Measurements from ENCODE around the gene AEBP1. TPM values are rescaled to one million over a fixed set of nuclear protein-coding genes. Genes with fewer than 3 reads are reported as not detected.
"Not testable (repeated sequence)": the region's sequence is repeated elsewhere in the genome, so short reads cannot be mapped to it uniquely, and the experiment has no call there.

Gene AEBP1
- total RNA-seq, 1 donor from 2014 or later: 56.3 TPM

DNA sequence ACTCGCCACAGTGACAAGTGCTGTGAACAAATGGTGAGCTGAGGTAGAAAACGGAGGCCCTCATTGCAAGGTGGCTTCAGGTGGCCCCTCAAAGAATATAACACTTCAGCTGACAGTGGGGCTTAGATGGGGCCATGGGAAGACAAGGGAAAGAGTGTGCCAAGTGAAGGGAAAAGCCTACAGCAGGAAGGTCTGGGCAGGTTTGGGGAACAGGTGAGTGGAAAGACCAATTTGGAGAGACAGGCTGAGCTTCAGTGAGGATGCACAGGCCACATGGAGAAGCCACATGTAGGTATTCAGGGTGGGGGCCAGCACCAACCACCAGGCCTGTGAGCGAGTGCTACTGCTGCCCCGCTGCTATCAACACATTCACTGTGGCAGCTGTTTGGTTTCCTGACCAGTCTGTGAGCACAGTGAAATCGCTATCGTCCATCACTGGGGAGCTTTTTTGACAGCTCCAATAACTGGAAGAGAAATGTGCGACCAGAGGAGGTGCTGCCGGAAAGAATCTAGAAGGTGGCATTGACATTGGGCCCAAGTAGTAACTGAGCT, 15.8 kb downstream of the AEBP1 start:
- no peak for DNase-seq

DNA sequence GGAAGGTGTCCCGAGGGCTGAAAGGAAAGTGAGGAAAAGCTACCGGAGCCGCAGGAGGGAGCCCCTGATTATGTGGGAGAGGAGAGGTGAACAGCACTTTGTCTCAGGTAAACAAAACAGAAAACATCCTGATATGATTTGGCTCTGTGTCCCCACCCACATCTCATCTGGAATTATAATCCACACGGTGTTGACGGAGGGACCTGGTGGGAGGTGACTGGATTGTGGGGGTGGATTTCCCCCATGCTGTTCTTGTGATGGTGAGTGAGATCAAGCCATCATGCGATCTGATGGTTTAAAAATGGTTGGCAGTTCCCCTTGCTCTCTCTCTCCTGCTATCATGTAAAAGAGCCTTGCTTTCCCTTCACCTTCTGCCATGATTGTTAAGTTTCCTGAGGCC, 16.2 kb downstream of the AEBP1 start:
- no peak for DNase-seq

DNA sequence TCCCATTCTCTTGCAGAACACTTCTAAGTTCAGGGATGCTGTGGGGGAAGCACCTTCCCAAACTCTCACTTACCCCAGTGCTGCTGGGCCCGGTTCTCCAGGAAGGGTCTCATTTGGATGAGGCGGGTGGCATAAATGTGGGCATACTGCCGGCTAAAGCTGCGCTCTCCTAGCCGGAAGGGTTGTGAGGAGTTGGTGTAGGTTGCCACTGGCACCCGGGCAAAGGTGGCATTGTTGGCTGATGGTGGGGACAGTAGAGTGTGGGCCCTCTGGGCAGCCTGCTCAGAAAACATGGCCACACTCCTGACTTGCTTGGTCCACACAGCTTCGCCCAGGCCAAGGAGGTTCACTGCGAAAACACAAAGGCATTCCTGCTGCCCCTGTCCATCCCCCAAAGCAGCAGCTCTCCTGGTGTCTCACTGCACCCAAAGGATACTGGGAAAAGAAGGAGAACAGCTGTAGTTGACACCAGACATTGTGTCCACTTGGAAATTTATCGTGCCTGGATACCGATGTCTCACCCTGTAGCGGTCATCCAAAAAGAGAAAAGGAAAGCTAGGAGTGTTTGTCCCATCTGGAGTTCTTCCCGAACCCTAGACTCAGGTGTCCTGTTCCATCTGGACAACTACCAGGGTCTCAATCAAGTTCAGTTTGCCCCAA, 17.7 kb downstream of the AEBP1 start:
- no peak for DNase-seq

DNA sequence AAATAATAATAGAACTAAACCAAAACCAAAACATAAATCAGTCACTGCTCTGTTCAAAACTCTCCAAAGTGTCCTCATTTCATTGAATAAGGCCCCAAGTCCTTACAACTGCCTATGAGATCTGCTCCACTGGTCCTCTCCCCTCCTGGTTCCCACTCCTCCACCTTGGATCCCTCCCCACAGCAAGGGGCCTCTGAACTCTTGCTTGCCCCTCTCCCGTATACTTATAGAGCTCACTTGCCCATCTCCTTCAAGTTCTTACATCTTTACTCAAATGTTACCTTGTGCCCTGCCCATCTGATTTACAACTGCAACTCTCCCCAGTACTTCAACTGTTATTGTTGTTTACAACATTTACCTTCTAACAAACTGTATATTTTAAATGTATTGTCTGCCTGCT, 18.4 kb downstream of the AEBP1 start:
- no peak for DNase-seq

DNA sequence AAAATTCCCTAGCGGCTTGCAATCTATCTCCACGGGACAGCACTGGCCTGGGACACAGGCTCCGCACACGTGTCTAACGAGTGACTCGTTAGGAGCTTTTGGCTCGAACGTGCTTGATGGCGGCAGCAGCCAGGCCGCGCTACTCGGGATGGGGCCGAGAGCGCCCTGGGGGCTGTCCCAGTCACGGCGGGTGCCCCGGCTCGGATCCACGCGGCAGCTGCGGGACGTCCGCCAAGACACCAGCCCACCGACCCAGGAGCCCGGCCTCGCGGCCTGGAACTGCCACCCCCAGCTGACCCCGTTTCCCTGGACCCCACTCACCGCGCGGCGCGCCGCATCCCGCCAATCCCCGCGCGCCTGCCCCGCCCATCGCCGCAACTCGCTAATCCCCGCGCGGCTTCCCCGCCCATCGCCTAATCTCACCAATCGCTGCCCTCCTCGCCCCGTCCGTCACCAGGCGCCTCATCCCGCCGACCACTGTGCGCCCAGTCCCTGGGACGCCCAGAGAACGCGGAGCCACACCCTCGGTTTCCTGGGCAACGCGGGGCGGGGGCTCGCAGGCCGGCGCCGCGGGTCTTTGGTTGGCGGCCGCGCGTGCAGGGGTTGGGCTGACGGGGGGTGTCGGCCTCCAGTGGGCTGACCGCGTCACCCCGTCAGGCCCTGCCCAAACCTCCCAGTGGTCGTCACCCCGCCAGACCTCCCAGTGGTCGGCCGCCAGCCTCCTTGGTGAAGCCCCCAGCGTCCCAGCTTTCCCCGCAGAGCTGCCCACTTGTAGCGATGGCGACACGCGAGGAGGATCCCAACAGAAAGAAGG, 19.3 kb downstream of the AEBP1 start, which contains the start of gene POLD2:
Gene POLD2 (minus strand): TSS at position 359 of the 814 bp plus-strand sequence. CDS start 1,495 bp downstream, outside the sequence.
- peak; percentile 97 for DNase-seq

DNA sequence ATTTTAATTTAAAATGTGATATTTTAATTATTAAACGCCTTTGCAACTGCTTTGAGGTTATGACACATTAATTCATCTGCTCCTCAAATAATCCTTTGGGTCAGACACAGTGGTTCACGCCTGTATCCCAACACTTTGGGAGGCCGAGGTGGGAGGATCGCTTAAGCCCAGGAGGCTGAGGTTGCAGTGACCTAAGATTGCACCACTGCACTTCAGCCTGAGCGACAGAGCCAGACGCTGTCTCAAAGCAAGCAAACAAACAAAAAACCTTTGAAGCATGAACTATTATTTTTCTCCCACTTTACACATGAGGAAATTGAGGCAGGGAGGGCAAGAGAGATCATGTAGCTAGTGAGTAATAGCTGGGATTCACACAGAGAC, 20.7 kb downstream of the AEBP1 start:
- DNase-seq: no peak

DNA sequence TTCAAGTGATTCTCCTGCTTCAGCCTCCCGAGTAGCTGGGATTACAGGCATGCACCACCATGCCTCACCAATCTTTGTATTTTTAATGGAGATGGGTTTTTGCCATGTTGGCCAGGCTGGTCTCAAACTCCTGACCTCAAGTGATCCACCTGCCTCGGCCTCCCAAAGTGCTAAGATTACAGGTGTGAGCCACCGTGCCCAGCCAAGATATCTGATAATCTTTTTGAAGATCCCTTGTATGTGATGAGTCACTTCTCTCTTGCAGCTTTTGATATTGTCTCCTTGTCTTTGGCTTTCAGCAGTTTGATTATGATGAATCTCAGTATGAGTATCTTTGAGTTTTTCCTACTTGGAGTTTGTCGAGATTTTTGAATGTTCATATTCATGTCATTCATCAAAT, 22.4 kb downstream of the AEBP1 start:
- not testable (repeated sequence) for DNase-seq

DNA sequence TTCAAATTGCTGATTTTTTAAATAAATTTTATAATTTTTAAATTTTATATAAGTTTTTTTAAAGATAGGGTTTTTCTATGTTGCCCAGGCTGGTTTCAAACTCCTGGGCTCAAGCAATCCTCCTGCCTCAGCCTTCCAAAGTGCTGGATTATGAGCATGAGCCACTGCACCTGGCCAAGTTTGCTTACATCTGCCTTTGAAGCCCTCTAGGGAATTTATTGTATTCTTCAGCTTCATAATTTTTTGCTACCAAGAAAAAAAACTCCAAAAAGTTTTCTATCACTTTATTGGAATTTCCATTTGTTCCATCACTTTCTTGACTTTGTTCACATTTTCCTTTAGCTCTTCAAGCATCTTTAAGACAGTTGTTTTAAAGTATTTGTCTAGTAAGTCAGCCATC, 23.0 kb downstream of the AEBP1 start:
- DNase-seq: no peak

DNA sequence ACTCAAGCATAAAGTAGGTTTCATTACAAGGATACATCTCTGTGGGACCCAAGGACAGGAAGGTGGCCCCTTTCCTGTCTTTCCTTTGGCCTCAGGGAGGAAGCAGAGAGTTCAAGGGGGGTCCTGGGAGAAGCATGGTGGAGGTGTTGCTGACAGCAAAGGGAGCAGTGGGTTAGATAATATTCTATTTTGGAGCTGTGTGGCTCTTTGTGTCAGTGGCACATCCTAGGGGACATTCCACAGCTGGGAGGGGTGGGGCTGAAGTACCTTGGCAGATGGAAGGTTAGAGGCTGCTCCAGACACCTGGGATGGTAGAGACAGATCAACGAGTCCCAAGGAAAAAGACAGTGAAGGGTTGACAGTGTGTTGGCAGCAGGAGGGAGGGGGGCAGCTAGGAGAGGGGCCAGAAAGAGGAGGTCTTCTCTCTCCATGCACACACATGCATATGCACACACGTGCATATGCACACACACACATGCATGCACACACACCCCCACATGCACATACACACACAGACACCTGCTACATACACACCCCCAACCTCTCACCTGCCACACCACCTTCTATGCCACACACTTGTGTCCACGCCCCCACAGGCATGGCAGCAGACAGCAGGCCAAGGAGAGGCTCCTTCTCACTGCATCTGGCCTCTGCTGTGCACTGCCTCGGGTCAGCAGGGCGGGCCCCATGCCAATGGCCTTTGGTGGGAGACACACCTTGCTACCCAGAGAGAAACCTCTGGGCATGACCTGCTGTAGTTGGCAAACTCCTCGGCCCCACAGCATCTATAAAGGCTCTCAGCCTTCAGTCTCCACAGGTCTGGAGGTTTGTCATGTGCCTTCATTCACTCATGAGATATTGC, 24.8 kb downstream of the AEBP1 start:
- DNase-seq: no peak

DNA sequence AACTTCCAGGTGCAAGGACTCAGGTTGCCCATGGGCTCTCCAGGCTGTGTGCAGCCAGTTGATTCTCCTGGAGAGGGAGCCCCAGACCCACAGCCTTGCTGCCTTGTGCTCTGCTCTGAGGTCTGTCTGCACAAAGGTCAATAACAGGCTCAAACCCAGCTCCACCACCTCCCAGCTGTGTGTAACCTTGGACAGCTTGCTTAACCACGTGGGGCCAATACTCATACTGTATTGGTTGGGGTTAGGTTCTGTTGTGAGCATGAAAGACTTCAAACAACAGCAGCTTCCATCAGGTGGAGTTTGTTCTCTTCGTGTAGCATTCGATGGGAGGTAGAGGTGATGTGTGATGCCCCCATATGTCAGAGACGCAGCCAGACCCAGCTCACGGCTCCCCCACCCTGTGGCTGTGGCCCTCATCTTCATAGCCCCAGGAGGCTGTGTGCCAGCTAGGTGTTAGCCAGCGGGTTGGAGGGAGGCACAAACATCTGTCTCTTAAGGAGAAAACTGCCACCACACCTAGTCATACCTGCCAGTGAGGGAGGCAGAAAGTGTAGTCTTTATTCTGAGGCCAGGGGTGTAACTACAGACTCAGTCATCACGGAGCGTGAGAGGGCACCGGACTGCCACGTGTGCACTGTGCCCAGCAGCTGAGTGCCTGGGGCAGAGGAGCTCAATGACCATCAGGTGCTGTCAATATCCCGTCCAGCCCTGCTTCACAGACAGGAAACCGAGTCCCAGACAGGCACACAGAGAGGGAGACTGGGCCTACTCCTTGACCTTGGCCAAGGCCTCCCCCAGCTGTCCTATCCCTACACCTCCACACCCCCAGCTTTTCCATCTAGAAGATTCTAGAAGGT, 27.3 kb downstream of the AEBP1 start:
- no peak for DNase-seq

DNA sequence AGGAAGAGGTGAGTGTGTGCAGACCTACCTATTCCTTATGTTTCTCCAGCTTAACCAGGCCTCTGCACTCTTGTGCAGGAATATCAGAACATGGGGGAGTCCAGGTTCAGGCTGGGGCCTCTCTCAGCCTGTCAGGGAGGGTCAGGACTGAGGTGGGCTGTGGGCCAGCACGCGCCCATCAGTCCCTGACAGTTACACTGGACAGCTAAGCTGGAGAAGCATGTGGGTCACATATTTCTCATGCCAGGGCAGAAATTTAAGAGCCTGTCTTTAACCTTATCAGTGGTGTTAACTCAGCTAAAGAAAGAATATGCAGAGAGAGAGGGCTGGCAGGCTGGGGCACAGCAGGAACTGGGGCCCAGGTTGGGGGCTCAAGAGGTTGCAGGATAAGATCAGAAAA, 27.9 kb downstream of the AEBP1 start:
- DNase-seq: no peak

DNA sequence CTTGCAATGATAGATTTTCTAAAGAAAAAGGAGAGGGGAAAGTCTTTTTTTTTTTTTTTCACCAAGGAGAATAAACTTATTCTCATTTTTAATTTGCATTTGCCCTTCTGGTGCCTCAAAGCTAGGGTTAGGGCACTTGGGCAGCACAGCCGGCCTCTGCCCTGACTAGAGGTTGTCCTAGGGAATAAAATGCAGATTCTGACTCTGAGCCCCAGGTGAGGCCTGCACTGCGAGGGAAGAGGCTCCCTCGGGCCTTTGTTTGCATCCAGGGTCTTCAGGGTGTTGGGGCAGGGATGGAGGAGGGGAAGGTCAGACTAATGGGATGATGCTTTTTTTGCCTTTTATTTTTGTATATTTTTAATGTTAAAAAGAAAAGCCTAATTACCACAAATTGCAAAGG, 29.1 kb downstream of the AEBP1 start:
- no peak for DNase-seq

DNA sequence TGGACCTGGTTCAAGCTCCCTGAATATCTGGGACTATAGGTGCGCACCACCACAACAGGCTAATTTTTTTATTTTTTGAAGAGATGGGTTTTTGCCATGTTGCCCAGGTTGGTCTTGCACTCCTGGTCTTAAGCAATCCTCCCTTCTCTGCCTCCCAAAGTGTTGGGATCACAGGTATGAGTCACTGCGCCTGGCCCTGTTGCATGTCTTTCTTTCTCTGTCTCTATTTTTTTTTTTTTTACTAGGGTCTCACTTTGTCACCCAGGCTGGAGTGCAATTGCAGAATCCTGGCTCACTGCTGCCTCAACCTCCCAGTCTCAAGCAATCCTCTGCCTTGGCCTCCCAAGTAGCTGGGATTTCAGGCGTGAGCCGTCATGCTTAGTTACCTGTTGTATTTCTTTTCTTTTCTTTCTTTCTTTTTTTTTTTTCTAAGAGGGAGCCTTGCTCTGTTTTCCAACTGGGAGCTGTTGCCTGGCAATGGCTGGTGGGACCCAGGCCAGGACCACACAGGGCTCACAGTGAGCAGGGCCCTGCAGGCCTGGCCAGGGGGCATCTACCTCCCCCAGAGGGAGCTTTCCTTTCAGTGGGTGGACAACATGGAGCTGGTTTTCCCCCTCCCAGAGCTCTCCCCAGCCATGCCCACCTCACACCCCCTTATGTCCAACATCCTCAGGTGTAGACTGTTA, 30.9 kb downstream of the AEBP1 start:
- no peak for DNase-seq

DNA sequence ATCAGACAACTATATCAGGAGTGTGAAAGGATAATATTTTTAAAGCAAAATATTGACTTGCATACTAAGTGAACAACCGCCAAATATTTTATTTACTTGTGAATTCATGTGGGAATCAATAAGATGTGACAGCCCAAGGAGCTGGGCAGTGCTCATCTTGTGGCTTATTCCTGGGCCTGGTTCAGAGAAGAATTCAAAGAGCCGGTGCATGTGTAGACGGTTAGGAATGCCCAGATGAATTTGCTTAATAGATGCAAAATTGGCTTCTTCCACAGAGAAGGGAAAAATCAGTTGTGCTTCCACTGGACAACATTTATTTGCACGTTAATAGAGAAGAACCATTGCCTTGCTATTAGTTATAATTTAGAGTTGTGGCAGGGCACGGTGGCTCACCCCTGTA, 32.6 kb downstream of the AEBP1 start:
- no peak for DNase-seq

DNA sequence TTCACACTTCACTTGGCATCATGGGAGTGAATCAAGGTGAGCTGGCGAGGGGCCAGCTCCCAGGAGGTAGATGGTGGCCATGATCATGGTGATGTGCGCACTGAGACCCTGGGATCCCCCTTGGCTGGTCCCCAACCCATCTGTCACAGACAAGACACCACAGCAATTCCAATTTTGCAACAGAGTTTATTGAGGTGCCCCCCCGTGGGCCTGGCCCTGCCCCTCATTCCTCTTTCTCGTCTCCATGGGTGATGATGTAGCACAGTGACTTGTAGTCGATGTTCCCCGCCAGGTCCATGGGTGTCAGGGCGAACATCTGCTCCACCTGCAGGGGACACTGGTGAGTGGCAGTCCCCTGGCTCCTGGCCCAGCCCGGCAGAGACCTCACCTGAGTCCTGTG, 34.6 kb downstream of the AEBP1 start:
- DNase-seq: no peak

DNA sequence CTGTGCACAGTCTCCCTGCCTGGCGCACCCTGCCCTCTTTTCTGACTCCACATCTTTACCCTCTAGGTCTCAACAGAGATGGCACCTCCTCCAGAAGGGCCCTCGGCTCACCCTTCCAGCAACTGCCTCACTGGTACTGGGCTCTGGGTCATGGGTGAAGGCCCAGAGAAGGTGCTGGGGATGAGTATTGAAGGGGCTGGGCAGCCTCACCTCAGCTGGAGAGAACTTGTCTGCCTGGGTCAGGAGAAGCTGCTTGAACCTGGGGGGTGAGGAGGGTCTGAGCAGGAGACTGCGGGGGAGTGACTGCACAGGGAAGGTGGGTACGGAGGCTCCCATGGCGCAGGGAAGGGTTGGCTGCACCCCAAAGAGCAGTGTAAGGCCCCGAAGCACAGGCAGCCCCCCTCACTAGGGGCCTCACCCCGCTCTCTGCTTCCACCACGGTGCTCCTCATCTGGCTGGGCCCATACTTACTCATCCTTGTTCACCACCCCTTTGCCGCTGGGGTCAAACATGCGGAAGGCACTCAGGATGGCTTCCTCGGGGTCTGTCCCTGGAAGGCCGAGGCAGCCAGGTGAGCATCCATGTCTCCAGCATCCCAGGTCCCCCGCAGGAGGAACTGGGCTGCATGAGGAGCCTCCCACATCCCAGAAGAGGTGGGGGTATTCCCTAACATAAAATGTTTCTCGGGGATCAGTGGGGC, 35.3 kb downstream of the AEBP1 start:
- no peak for DNase-seq

DNA sequence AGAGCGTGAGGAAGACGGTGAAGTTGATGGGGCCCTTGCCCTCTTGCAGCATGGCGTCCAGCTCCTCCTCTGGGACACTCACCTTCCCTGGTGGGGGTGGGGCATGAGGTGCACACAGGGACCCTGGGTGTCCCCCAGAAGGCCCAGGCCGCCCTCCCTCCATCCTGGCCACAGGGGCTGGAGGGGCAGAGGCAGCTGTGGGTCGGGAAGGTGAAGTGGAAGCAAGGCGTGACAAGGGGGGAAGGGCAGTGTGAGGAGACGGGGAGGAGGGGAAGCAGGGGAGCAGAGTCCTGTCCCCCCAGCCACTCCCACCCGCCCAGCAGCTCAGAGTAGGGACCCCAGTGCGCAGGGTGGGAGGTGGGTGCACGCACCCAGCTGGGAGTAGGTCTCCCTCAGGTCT, 36.2 kb downstream of the AEBP1 start:
- DNase-seq: no peak

DNA sequence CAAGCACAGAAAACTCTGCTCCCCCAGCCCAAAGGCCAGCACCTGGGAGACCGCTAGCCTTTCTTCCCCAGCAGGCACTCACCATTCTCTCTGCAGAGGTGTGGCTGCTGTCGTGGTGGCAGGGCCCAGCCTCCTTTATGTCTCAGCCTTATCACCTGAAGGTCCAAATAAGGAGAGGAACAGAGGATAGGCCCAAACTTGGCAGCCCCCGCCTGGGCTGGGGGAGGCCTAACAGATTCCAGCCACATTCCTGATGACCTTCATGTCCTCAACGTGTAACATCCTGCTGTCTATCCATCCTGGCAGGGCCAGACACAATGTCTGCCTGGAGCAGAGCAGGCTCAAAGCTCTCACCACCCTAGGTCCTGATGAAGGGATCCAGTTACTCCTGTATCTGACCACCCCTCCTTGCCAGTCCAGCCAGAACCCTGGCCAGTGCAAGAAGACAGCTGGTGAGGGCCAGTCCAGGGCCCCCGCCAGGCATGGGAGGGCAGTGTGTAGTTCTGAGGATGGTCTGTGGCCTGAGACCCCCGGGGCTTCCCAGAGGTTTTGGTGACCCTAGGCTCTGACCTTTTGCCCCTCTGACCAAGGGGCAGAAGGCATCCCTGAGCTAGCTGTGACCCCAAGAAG, 37.2 kb downstream of the AEBP1 start, which contains the start of gene MYL7:
Gene MYL7 (minus strand): TSS at position 112 of the 630 bp plus-strand sequence. CDS start 27 bp downstream, at position 85.
- no peak for DNase-seq

DNA sequence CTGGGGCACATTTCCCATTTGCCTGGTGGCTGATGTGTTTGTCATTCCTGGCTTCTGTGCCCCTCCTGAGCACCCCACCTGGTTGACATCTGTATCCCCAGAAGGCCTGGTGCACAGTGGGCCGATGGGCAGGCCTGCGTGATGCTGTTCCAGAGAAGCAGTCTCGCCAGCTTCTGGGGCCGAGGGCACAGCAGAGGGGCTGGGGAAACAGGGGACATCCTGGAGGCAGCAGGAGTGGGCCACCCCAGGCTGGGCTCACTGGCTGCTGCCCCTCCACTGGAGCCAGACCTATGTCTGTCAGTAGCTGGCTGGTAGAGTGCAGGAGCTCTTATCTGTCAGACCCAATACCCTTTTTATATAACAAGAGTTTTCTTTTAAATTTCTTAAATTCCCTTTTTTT, 37.9 kb downstream of the AEBP1 start:
- DNase-seq: no peak

Data from skin of body (tissue), 2 donors.